MM.1S (cell line): Measurements from ENCODE around the gene HS1BP3.

Experiments used
- DNase-seq: peaks from one replicate; pipeline ENCODE4 v3.0.0-alpha.2; 2015
- H2AFZ ChIP-seq: fragments of 300-600 bp; sonication (generic); 2 replicates; pipeline ENCODE4 v1.6.0; 2016; ENCODE audit warnings: antibody characterized with exemption, low read length
- H3F3A ChIP-seq: fragments of 300-600 bp; sonication (generic); 2 replicates; pipeline ENCODE4 v1.6.1; 2016; ENCODE audit warnings: mild to moderate bottlenecking, antibody characterized with exemption, low read length, moderate library complexity, mixed read lengths; ENCODE audit not compliant: insufficient read depth
- H3K27ac ChIP-seq: fragments of 300-600 bp; sonication (generic); 2 replicates; pipeline ENCODE4 v1.5.1; 2016; ENCODE audit warnings: mild to moderate bottlenecking, low read length
- H3K27me3 ChIP-seq: fragments of 300-600 bp; sonication (generic); replicated peaks from 2 replicates; pipeline ENCODE4 v1.6.0; 2016; ENCODE audit warnings: low read length; ENCODE audit not compliant: insufficient read depth
- H3K36me3 ChIP-seq: fragments of 300-600 bp; sonication (generic); replicated peaks from 2 replicates; pipeline ENCODE4 v1.6.1; 2016; ENCODE audit warnings: mild to moderate bottlenecking, low read length, mixed read lengths; ENCODE audit not compliant: insufficient read depth
- H3K4me1 ChIP-seq: fragments of 300-600 bp; sonication (generic); 2 replicates; pipeline ENCODE4 v1.6.1; 2016; ENCODE audit warnings: low read length, mixed read lengths
- H3K4me2 ChIP-seq: fragments of 300-600 bp; sonication (generic); 2 replicates; pipeline ENCODE4 v1.6.0; 2016; ENCODE audit warnings: low read depth, low read length
- H3K4me3 ChIP-seq: fragments of 300-600 bp; sonication (generic); 2 replicates; pipeline ENCODE4 v1.5.1; 2016; ENCODE audit warnings: low read length, mixed read lengths
- H3K79me2 ChIP-seq: fragments of 300-600 bp; sonication (generic); 2 replicates; pipeline ENCODE4 v1.6.1; 2016; ENCODE audit warnings: mixed run types, low read length, mixed read lengths
- H3K9ac ChIP-seq: fragments of 300-600 bp; sonication (generic); 2 replicates; pipeline ENCODE4 v1.6.1; 2016; ENCODE audit warnings: low read length, mixed read lengths
- H3K9me2 ChIP-seq: fragments of 300-600 bp; sonication (generic); replicated peaks from 2 replicates; pipeline ENCODE4 v1.6.1; 2016; ENCODE audit warnings: mild to moderate bottlenecking, low read length, mixed read lengths; ENCODE audit not compliant: insufficient read depth
- H3K9me3 ChIP-seq: fragments of 300-600 bp; sonication (generic); replicated peaks from 2 replicates; pipeline ENCODE4 v1.6.1; 2016; ENCODE audit warnings: mild to moderate bottlenecking, low read length, mixed read lengths; ENCODE audit not compliant: insufficient read depth
- H4K20me1 ChIP-seq: fragments of 300-600 bp; sonication (generic); 2 replicates; pipeline ENCODE4 v1.6.1; 2016; ENCODE audit warnings: mild to moderate bottlenecking, low read length, moderate library complexity, mixed read lengths; ENCODE audit not compliant: insufficient read depth
- EZH2 ChIP-seq: fragments of 300-600 bp; sonication (generic); optimal IDR thresholded peaks from 2 replicates; pipeline ENCODE3; 2017; ENCODE audit warnings: low read depth, mild to moderate bottlenecking, antibody characterized with exemption, low read length, mixed read lengths
- EZH2phosphoT487 ChIP-seq: fragments of 300-600 bp; sonication (generic); IDR thresholded peaks from 2 replicates; pipeline ENCODE4 v1.6.1; 2018; ENCODE audit warnings: antibody characterized with exemption, low read length
- TF ChIP-seq, protein P1 (sequence below): fragments of 300-600 bp; sonication (generic); IDR thresholded peaks from 2 replicates; pipeline ENCODE4 v1.5.1; 2016; ENCODE audit warnings: antibody characterized with exemption, low read length, mixed read lengths

HS1BP3 gene

DNA sequence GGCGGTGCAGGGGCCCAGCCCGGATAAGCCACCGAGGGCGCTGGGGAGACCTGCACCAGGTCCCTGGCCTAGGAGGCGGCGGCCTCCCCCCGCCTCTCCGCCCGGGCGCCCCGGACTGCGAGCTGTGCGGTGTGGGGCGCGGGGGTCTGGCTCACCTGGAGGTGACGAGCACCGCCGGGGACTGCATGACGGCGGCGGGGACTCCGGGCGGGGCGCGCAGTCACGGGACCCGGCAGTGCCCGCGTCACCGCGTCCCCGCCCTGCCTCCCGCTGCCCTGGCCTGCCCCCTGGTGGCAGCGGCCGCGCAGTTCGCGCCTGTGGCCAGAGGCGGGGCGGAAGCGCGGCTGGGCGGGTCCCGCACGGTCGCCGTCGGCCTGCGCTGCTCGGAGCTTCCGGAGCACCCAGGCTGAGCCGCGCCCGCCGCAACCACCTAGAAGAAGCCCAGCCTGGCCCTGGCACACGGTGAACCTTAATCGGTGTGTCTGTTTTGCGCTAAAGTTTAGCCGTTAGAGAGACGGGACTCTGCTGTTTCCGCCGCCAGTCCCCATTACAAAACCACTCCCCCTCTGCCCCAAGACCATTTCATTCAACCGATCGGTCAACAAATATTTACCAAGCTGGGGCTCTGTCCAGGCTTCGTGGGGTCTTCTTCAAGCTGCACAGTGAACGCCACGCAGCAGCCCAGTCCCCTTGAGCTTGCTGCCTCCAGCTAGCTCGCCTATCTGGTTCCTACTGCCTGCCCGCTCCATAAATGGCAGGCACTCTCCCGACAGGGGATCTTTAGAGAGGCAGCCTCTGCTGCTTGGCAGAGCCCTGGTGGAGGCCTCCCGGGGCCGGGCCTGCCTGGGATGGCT, at the start of gene HS1BP3:
Gene HS1BP3, minus strand, starts transcription at position 222 of the 854 bp plus-strand sequence. Its CDS starts 35 bp downstream, at position 187.
- TF ChIP-seq EZH2 (no peak), EZH2phosphoT487 (no peak)
- TF ChIP-seq, protein P1, sequence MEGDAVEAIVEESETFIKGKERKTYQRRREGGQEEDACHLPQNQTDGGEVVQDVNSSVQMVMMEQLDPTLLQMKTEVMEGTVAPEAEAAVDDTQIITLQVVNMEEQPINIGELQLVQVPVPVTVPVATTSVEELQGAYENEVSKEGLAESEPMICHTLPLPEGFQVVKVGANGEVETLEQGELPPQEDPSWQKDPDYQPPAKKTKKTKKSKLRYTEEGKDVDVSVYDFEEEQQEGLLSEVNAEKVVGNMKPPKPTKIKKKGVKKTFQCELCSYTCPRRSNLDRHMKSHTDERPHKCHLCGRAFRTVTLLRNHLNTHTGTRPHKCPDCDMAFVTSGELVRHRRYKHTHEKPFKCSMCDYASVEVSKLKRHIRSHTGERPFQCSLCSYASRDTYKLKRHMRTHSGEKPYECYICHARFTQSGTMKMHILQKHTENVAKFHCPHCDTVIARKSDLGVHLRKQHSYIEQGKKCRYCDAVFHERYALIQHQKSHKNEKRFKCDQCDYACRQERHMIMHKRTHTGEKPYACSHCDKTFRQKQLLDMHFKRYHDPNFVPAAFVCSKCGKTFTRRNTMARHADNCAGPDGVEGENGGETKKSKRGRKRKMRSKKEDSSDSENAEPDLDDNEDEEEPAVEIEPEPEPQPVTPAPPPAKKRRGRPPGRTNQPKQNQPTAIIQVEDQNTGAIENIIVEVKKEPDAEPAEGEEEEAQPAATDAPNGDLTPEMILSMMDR, result peak; percentile 57
- Histone ChIP-seq H3K79me2 (peaks cover 25% of the 10 kb centered on the region), H3K4me3 (peak within 1 kb of the TSS; percentile 82), H3K27ac (peak within 1 kb of the TSS; percentile 62), H3K9me2 (no peaks in the 10 kb centered on the region), H3K27me3 (no peaks in the 10 kb centered on the region), H3K9me3 (no peaks in the 10 kb centered on the region), H3K9ac (peak within 1 kb of the TSS; percentile 86), H3K36me3 (no peaks in the 10 kb centered on the region), H3K4me1 (peaks cover 10% of the 10 kb centered on the region), H2AFZ (peak within 1 kb of the TSS; percentile 99), H3K4me2 (peak within 1 kb of the TSS; percentile 100), H4K20me1 (no peaks in the 10 kb centered on the region), H3F3A (peaks cover 5% of the 10 kb centered on the region; the same call in 1 of the 2 replicates)
- peak; percentile 89 for DNase-seq

GRCh38 chr2:20698916-20699613, 48.2 kb upstream of the HS1BP3 start:
- no peak overlapping the region for H3K9ac ChIP-seq
- no peaks in the 10 kb centered on the region for H3K36me3 ChIP-seq
- H3F3A ChIP-seq, result no peaks in the 10 kb centered on the region
- H3K9me2 ChIP-seq, result no peaks in the 10 kb centered on the region
- H3K4me3 ChIP-seq, result peak overlapping the region; percentile 35
- peak overlapping the region; percentile 23 for H3K4me2 ChIP-seq
- H3K79me2 ChIP-seq, result no peaks in the 10 kb centered on the region
- H2AFZ ChIP-seq, result no peak overlapping the region
- DNase-seq, result peak; percentile 15
- no peaks in the 10 kb centered on the region for H3K9me3 ChIP-seq
- H4K20me1 ChIP-seq, result no peaks in the 10 kb centered on the region
- TF ChIP-seq EZH2phosphoT487, result no peak
- no peak for TF ChIP-seq EZH2
- TF ChIP-seq, protein P1, result no peak
- H3K27me3 ChIP-seq, result no peaks in the 10 kb centered on the region
- peaks cover 13% of the 10 kb centered on the region for H3K4me1 ChIP-seq
- peak overlapping the region; percentile 15; the same call in 1 of the 2 replicates for H3K27ac ChIP-seq

GRCh38 chr2:20697322-20697934, 46.5 kb upstream of the HS1BP3 start:
- Histone ChIP-seq H4K20me1 (no peaks in the 10 kb centered on the region), H3K9me3 (no peaks in the 10 kb centered on the region), H3K79me2 (no peaks in the 10 kb centered on the region), H3K4me3 (no peak overlapping the region), H3K9me2 (no peaks in the 10 kb centered on the region), H3K4me1 (peaks cover 13% of the 10 kb centered on the region), H3K27me3 (no peaks in the 10 kb centered on the region), H3K4me2 (no peak overlapping the region), H3F3A (no peaks in the 10 kb centered on the region), H3K9ac (no peak overlapping the region), H3K36me3 (no peaks in the 10 kb centered on the region), H2AFZ (no peak overlapping the region), H3K27ac (no peak overlapping the region)
- TF ChIP-seq EZH2 (no peak), EZH2phosphoT487 (no peak)
- no peak for DNase-seq
